GM13976 (cell line): Measurements from ENCODE around the gene E2F8.

Experiments
- DNase-seq: peaks from one replicate; pipeline ENCODE4 v3.0.0; 2012; ENCODE audit warnings: low spot score
- in situ Hi-C: fragments of 300-500 bp; cut with MboI; formaldehyde crosslinking; loops from one replicate; pipeline ENCODE4 v1.12.0; 2022; ENCODE audit warnings: low sequenced_read_pairs, mixed read lengths, inconsistent platforms; ENCODE audit not compliant: unreplicated experiment
- TF ChIP-seq, protein P1 (sequence below): IDR thresholded peaks from 2 replicates; pipeline ENCODE4 v1.5.1; 2012; ENCODE audit warnings: borderline replicate concordance, mild to moderate bottlenecking; ENCODE audit not compliant: insufficient read depth; ENCODE audit errors: extremely low read depth, missing control alignments, control extremely low read depth

The E2F8 gene

GRCh38 chr11:19200410-19201201 is 40.1 kb downstream of the E2F8 start:
- TF ChIP-seq, protein P1, sequence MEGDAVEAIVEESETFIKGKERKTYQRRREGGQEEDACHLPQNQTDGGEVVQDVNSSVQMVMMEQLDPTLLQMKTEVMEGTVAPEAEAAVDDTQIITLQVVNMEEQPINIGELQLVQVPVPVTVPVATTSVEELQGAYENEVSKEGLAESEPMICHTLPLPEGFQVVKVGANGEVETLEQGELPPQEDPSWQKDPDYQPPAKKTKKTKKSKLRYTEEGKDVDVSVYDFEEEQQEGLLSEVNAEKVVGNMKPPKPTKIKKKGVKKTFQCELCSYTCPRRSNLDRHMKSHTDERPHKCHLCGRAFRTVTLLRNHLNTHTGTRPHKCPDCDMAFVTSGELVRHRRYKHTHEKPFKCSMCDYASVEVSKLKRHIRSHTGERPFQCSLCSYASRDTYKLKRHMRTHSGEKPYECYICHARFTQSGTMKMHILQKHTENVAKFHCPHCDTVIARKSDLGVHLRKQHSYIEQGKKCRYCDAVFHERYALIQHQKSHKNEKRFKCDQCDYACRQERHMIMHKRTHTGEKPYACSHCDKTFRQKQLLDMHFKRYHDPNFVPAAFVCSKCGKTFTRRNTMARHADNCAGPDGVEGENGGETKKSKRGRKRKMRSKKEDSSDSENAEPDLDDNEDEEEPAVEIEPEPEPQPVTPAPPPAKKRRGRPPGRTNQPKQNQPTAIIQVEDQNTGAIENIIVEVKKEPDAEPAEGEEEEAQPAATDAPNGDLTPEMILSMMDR, result no peak
- no peak for DNase-seq
- in situ Hi-C loops, result no loop called here

DNA sequence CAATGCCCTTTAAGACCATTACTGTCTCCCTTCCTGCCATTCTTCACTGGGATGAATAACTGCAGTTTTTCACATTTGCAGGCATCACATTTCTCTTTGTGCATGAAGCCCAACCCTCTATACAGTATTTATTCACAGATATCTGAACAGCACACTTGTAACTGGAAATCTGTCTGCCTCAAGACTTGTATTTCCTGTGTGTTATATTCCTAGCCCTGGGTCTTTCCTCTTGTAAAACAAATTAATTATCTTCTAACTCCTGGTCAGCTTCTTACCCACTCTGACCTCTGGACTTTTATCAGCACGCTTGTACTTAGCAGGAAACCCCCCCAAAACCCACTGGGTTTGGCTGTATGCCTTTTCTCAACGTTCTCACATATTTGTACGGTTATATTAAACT is 41.0 kb downstream of the E2F8 start:
- TF ChIP-seq, protein P1, result no peak
- in situ Hi-C loops, result no loop called here
- DNase-seq, result no peak

GRCh38 chr11:19199048-19199447 is 41.7 kb downstream of the E2F8 start:
- TF ChIP-seq, protein P1, result no peak

DNA sequence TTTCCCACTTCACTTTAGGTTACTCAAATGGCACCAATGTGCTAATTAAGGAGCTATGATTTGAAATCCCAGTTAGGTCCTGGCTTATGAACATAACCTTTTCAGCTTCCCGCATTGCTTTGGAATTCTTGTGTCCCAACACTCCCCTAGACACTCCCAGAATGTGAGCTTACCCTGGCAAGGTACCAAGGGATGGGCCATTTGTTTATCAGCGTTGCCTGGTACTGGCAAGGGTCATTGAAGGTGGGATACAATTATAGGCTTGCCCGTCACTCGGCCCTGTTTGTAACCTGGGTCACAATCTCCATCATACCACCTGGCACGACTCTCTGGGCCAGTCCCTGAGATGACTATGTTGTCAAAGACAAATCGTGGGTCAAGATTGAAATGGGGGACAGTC is 44.3 kb downstream of the E2F8 start:
- in situ Hi-C loops, result no loop called here
- no peak for DNase-seq
- TF ChIP-seq, protein P1, result no peak

More at GRCh38 chr11:19199048-19199447, 41.7 kb downstream of the E2F8 start:
- in situ Hi-C loops, result no loop called here
- no peak for DNase-seq

DNA sequence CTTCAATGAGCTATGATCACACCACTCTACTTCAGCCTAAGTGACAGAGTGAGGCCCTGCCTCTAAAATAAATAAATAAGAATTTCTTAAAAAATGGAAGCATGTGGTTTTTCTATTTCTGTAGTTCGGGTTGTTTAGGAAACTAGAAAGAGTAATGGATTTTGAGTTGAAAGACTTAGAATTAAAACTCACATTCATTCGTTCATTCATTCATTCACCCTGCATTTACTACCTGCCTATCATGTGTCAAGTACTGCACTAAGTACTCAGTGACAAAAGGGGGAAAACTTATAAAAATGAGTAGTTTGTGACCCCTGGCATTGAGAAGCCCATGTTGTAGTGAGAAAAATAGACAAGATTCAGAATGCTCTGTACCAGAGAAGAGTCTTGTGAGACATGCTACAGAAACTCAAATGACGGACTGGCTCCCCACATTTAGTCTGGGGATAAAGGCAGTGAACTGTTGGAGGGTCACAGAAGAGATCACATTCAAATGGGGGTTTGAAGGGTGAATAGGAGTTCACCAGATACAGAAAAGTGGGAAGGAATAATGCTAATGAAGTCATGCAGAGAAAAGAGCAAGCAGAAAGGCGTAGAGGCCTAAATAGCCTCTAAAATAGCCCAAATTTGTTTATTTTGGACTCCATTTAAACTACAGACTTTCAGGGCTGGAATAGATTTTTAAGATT is 46.0 kb downstream of the E2F8 start:
- TF ChIP-seq, protein P1, result no peak
- in situ Hi-C loops, result no loop called here
- no peak for DNase-seq

GRCh38 chr11:19193916-19194315 is 46.8 kb downstream of the E2F8 start:
- in situ Hi-C loops, result no loop called here
- no peak for DNase-seq
- TF ChIP-seq, protein P1, result no peak
